WTC11 (cell line): ENCODE results near the gene TMEM158. TPM values are rescaled to one million over a fixed set of nuclear protein-coding genes. Genes with fewer than 3 reads are reported as not detected.

ENCODE experiments used
- ATAC-seq: fragments of 200-7000 bp; cut with Tn5 transposase; 2 replicates; pipeline ENCODE4 v1.10.0; 2021; ENCODE audit warnings: mild to moderate bottlenecking, moderate library complexity
- CTCF ChIA-PET: fragments of 300-600 bp; sonication (Branson Sonifier 250); formaldehyde crosslinking; loops from one replicate; lab custom pipeline; 2021; ENCODE audit warnings: antibody characterized with exemption; lab: Charles Lee
- POLR2A ChIA-PET: fragments of 350-600 bp; sonication (Branson Sonifier 250); formaldehyde crosslinking; loops from one replicate; lab custom pipeline; 2021; ENCODE audit warnings: antibody characterized with exemption; lab: Charles Lee
- DNase-seq: peaks from one replicate; pipeline ENCODE4 v3.0.0; 2021; ENCODE audit warnings: low spot score
- H3K27ac Mint-ChIP-seq: 2 replicates; pipeline ENCODE4 v1.8.0; 2021; ENCODE audit warnings: mixed read lengths
- H3K27me3 Mint-ChIP-seq: 2 replicates; pipeline ENCODE4 v1.8.0; 2021; ENCODE audit warnings: low read depth, mild to moderate bottlenecking, moderate library complexity, mixed read lengths
- H3K36me3 Mint-ChIP-seq: 2 replicates; pipeline ENCODE4 v1.8.0; 2021; ENCODE audit warnings: mixed read lengths
- H3K4me1 Mint-ChIP-seq: 2 replicates; pipeline ENCODE4 v1.8.0; 2022; ENCODE audit warnings: mixed read lengths
- H3K4me3 Mint-ChIP-seq: 2 replicates; pipeline ENCODE4 v1.8.0; 2021; ENCODE audit warnings: mild to moderate bottlenecking, moderate library complexity, mixed read lengths
- H3K9me3 Mint-ChIP-seq: 2 replicates; pipeline ENCODE4 v1.8.0; 2021; ENCODE audit warnings: mixed read lengths
- ETV6 ChIP-seq: sonication (generic); formaldehyde crosslinking; IDR thresholded peaks from 2 replicates; pipeline ENCODE4 v1.8.1; 2022; ENCODE audit warnings: mild to moderate bottlenecking, missing genetic modification reagents
- FOXK1 ChIP-seq: sonication (generic); formaldehyde crosslinking; IDR thresholded peaks from 2 replicates; pipeline ENCODE4 v1.8.0; 2022; ENCODE audit warnings: mild to moderate bottlenecking, moderate library complexity, missing genetic modification reagents
- GABPB1 ChIP-seq: sonication (generic); formaldehyde crosslinking; IDR thresholded peaks from 2 replicates; pipeline ENCODE4 v1.8.1; 2023; ENCODE audit warnings: mild to moderate bottlenecking, missing genetic modification reagents
- GRHL2 ChIP-seq: fragments of 250-450 bp; sonication (Bioruptor Pico); IDR thresholded peaks from 2 replicates; pipeline ENCODE4 v1.8.0; 2022; ENCODE audit warnings: mild to moderate bottlenecking, moderate library complexity; ENCODE audit not compliant: insufficient replicate concordance, severe bottlenecking
- GTF2I ChIP-seq: fragments of 250-450 bp; sonication (Bioruptor Pico); conservative IDR thresholded peaks from 2 replicates; pipeline ENCODE4 v1.4.0; 2021; ENCODE audit warnings: mild to moderate bottlenecking
- KAT7 ChIP-seq: sonication (generic); formaldehyde crosslinking; IDR thresholded peaks from 2 replicates; pipeline ENCODE4 v1.8.1; 2023; ENCODE audit warnings: missing genetic modification reagents, mild to moderate bottlenecking, borderline replicate concordance
- OVOL2 ChIP-seq: fragments of 250-450 bp; sonication (Bioruptor Pico); IDR thresholded peaks from 2 replicates; pipeline ENCODE4 v1.9.0; 2021; ENCODE audit warnings: mild to moderate bottlenecking, borderline replicate concordance
- RELA ChIP-seq: sonication (generic); formaldehyde crosslinking; IDR thresholded peaks from 2 replicates; pipeline ENCODE4 v1.8.1; 2022; ENCODE audit warnings: missing genetic modification reagents, mild to moderate bottlenecking, borderline replicate concordance
- ZNF232 ChIP-seq: sonication (generic); formaldehyde crosslinking; IDR thresholded peaks from 2 replicates; pipeline ENCODE4 v1.8.0; 2022; ENCODE audit warnings: mild to moderate bottlenecking, missing genetic modification reagents
- ZNF317 ChIP-seq: sonication (generic); formaldehyde crosslinking; IDR thresholded peaks from 2 replicates; pipeline ENCODE4 v1.8.1; 2023; ENCODE audit warnings: low read depth, mild to moderate bottlenecking, moderate library complexity, missing genetic modification reagents, borderline replicate concordance
- total RNA-seq: library from RNA; stranded (reverse); gene quantifications from 3 replicates; pipeline ENCODE4 v1.2.3, GENCODE V29; 2021
- TF ChIP-seq, protein P1 (sequence below): fragments of 250-450 bp; sonication (Bioruptor Pico); IDR thresholded peaks from 2 replicates; pipeline ENCODE4 v1.9.0; 2021; ENCODE audit warnings: mild to moderate bottlenecking, borderline replicate concordance
- TF ChIP-seq, protein P2 (sequence below): fragments of 250-450 bp; sonication (Bioruptor Pico); conservative IDR thresholded peaks from 2 replicates; pipeline ENCODE4 v1.9.0; 2021; ENCODE audit warnings: mild to moderate bottlenecking
- TF ChIP-seq, protein P3 (sequence below): sonication (generic); formaldehyde crosslinking; IDR thresholded peaks from 2 replicates; pipeline ENCODE4 v1.8.0; 2023; ENCODE audit warnings: mild to moderate bottlenecking, missing genetic modification reagents
- TF ChIP-seq, protein P4 (sequence below): fragments of 250-450 bp; sonication (Bioruptor Pico); IDR thresholded peaks from 2 replicates; pipeline ENCODE4 v1.9.0; 2021; ENCODE audit warnings: moderate library complexity, mild to moderate bottlenecking, inconsistent platforms, borderline replicate concordance
- TF ChIP-seq, protein P5 (sequence below): sonication (generic); formaldehyde crosslinking; IDR thresholded peaks from 2 replicates; pipeline ENCODE4 v1.8.0; 2022; ENCODE audit warnings: mild to moderate bottlenecking, missing genetic modification reagents
- TF ChIP-seq, protein P6 (sequence below): sonication (generic); formaldehyde crosslinking; IDR thresholded peaks from 2 replicates; pipeline ENCODE4 v1.8.1; 2023; ENCODE audit warnings: mild to moderate bottlenecking, missing genetic modification reagents, moderate library complexity
- TF ChIP-seq, protein P7 (sequence below): sonication (generic); formaldehyde crosslinking; conservative IDR thresholded peaks from 2 replicates; pipeline ENCODE4 v1.8.1; 2022; ENCODE audit warnings: mild to moderate bottlenecking, missing genetic modification reagents
- TF ChIP-seq, protein P8 (sequence below): sonication (generic); formaldehyde crosslinking; IDR thresholded peaks from 2 replicates; pipeline ENCODE4 v1.8.1; 2023; ENCODE audit warnings: mild to moderate bottlenecking, moderate library complexity, missing genetic modification reagents

Gene TMEM158
- total RNA-seq, 1 experiment from 2014 or later: 17.9 TPM

DNA sequence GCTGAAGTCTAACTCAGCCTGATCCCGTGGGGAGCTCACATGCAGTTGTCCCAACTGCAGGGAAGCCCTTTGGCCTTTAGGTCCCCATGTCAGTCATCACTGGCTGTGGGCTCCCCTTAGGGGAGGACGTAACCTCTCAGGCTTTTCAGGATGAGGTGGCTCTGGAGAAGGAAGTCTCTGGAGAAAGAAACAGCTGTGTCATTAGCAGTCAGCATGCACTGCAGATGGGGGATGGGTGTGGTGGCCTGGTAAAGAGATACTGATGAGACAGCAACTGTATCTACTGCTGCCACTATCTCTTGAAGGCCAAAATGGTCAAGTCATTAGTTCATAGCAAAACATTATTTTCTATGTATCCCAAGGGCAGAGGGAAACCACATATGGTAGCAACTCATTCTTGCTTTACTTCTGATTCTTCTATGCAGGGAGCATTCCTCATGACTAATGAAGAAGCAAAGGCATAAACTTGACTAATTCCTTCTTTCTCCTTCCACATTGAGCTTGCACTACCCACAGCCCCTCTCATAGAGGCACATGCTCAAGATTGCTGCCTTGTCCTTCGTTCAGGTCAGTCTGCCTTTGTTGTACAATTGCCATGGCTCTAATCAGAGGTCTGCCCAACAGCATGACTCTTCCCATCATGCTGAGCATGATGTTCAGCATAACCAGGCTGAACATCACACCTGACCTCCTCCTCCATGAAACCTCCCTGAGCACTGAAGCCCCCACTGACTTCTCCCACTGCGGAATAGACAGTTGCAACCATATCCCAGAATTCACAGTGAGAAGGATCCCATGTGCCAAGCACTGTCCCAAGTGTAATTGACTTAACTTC is 47.8 kb upstream of the TMEM158 start:
- Mint-ChIP-seq H3K36me3 (peaks cover 17% of the 10 kb centered on the region), H3K9me3 (peaks cover 28% of the 10 kb centered on the region), H3K4me1 (peaks cover 30% of the 10 kb centered on the region), H3K27ac (no peak overlapping the region), H3K4me3 (no peak overlapping the region), H3K27me3 (peaks cover 18% of the 10 kb centered on the region)
- no peak for TF ChIP-seq OVOL2 (CRISPR knock-in tag)
- TF ChIP-seq FOXK1 (CRISPR knock-in tag): no peak
- TF ChIP-seq, protein P1, sequence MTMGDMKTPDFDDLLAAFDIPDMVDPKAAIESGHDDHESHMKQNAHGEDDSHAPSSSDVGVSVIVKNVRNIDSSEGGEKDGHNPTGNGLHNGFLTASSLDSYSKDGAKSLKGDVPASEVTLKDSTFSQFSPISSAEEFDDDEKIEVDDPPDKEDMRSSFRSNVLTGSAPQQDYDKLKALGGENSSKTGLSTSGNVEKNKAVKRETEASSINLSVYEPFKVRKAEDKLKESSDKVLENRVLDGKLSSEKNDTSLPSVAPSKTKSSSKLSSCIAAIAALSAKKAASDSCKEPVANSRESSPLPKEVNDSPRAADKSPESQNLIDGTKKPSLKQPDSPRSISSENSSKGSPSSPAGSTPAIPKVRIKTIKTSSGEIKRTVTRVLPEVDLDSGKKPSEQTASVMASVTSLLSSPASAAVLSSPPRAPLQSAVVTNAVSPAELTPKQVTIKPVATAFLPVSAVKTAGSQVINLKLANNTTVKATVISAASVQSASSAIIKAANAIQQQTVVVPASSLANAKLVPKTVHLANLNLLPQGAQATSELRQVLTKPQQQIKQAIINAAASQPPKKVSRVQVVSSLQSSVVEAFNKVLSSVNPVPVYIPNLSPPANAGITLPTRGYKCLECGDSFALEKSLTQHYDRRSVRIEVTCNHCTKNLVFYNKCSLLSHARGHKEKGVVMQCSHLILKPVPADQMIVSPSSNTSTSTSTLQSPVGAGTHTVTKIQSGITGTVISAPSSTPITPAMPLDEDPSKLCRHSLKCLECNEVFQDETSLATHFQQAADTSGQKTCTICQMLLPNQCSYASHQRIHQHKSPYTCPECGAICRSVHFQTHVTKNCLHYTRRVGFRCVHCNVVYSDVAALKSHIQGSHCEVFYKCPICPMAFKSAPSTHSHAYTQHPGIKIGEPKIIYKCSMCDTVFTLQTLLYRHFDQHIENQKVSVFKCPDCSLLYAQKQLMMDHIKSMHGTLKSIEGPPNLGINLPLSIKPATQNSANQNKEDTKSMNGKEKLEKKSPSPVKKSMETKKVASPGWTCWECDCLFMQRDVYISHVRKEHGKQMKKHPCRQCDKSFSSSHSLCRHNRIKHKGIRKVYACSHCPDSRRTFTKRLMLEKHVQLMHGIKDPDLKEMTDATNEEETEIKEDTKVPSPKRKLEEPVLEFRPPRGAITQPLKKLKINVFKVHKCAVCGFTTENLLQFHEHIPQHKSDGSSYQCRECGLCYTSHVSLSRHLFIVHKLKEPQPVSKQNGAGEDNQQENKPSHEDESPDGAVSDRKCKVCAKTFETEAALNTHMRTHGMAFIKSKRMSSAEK (CRISPR knock-in tag): no peak
- TF ChIP-seq GTF2I (CRISPR knock-in tag): no peak
- no peak for DNase-seq
- ChIA-PET POLR2A (interaction anchor here (0.5 kb wide), 1 partner anchor 39 kb away, joined by 3 read pairs; no protein-coding TSS in a partner anchor), CTCF (interaction anchor here (0.5 to 1.4 kb wide), 4 partner anchors 47 to 234 kb away, joined by 3 to 4 read pairs (median 3); partner anchors contain the start of gene TMEM158)
- no peak for ATAC-seq

DNA sequence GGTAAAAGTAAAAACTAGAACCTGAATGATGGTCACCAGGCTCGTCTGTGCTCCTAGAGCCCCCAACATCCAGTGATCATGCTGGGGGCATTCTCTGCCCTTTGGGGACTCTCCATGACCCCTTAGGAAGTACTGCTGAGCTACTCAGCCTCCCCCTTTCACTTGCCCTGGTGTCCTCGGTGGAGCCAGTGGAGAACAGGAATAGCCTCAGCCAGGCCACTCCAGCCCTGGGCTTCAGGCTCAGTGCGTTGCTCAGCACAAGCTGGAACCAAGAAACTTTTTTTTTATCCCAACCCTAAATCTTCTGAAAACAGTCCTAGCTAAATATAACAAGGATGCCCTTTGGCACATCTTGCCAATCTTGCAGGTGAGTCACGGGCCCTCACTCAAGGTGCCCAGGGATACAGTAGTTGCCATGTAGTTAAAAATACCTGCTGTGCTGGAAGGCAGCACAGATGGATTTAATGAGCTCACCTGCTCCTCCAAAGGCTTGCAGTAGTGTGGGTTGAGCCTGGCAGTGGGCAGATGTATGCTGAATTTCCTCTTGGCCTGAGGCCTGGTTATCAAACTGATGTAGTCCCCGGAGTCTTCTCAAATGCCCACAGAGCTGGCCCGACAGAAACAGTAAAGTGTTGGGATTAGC is 46.9 kb upstream of the TMEM158 start:
- POLR2A ChIA-PET: no interaction called here
- no peak for DNase-seq
- no peak overlapping the region for H3K4me3 Mint-ChIP-seq
- peaks cover 34% of the 10 kb centered on the region for H3K4me1 Mint-ChIP-seq
- H3K27ac Mint-ChIP-seq: no peak overlapping the region
- CTCF ChIA-PET: interaction anchor here (1.0 to 1.4 kb wide), 3 partner anchors 47 to 235 kb away, joined by 3 to 4 read pairs (median 3); partner anchors contain the start of gene TMEM158
- peaks cover 20% of the 10 kb centered on the region for H3K9me3 Mint-ChIP-seq
- H3K27me3 Mint-ChIP-seq: peaks cover 18% of the 10 kb centered on the region
- no peak for ATAC-seq
- H3K36me3 Mint-ChIP-seq: peaks cover 16% of the 10 kb centered on the region
- TF ChIP-seq, protein P2, sequence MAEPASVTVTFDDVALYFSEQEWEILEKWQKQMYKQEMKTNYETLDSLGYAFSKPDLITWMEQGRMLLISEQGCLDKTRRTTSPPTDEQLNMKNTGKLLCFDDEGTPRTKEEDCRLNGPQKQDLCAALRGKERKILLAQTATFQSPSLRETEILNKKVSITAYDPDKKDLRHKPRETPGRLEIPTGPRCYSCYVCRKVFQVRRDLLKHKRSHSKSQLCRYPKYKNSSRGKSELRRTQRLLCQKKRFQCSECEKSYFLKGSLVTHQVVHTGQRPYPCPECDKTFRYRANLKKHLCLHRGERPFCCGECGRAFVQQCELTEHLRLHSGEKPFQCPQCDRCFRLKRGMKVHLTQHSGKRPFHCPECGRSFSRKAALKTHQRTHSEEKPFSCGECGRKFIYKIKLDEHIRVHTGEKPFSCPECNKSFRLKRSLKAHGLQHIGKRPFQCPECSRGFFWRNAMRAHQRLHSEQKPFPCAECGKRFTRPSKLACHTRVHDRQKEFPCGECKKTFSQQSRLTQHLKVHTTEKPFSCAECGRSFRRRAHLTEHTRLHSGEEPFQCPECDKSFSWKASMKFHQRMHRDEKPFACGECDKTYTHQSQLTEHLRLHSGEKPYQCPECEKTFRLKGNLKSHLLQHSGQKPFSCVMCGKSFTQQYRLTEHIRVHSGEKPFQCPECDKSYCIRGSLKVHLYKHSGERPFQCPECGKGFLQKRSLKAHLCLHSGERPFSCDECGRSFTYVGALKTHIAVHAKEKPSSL (CRISPR knock-in tag): no peak
- TF ChIP-seq GRHL2 (CRISPR knock-in tag) (no peak), KAT7 (no peak), OVOL2 (CRISPR knock-in tag) (no peak), ZNF232 (CRISPR knock-in tag) (no peak), ETV6 (no peak), ZNF317 (CRISPR knock-in tag) (no peak), RELA (CRISPR knock-in tag) (no peak), GABPB1 (no peak)
- TF ChIP-seq, protein P3, sequence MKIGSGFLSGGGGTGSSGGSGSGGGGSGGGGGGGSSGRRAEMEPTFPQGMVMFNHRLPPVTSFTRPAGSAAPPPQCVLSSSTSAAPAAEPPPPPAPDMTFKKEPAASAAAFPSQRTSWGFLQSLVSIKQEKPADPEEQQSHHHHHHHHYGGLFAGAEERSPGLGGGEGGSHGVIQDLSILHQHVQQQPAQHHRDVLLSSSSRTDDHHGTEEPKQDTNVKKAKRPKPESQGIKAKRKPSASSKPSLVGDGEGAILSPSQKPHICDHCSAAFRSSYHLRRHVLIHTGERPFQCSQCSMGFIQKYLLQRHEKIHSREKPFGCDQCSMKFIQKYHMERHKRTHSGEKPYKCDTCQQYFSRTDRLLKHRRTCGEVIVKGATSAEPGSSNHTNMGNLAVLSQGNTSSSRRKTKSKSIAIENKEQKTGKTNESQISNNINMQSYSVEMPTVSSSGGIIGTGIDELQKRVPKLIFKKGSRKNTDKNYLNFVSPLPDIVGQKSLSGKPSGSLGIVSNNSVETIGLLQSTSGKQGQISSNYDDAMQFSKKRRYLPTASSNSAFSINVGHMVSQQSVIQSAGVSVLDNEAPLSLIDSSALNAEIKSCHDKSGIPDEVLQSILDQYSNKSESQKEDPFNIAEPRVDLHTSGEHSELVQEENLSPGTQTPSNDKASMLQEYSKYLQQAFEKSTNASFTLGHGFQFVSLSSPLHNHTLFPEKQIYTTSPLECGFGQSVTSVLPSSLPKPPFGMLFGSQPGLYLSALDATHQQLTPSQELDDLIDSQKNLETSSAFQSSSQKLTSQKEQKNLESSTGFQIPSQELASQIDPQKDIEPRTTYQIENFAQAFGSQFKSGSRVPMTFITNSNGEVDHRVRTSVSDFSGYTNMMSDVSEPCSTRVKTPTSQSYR (CRISPR knock-in tag): no peak
- TF ChIP-seq, protein P4, sequence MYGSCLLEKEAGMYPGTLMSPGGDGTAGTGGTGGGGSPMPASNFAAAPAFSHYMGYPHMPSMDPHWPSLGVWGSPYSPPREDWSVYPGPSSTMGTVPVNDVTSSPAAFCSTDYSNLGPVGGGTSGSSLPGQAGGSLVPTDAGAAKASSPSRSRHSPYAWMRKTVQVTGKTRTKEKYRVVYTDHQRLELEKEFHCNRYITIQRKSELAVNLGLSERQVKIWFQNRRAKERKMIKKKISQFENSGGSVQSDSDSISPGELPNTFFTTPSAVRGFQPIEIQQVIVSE (CRISPR knock-in tag): no peak
- TF ChIP-seq, protein P5, sequence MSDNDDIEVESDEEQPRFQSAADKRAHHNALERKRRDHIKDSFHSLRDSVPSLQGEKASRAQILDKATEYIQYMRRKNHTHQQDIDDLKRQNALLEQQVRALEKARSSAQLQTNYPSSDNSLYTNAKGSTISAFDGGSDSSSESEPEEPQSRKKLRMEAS (CRISPR knock-in tag): no peak
- TF ChIP-seq, protein P6, sequence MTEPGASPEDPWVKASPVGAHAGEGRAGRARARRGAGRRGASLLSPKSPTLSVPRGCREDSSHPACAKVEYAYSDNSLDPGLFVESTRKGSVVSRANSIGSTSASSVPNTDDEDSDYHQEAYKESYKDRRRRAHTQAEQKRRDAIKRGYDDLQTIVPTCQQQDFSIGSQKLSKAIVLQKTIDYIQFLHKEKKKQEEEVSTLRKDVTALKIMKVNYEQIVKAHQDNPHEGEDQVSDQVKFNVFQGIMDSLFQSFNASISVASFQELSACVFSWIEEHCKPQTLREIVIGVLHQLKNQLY (CRISPR knock-in tag): no peak
- TF ChIP-seq, protein P7, sequence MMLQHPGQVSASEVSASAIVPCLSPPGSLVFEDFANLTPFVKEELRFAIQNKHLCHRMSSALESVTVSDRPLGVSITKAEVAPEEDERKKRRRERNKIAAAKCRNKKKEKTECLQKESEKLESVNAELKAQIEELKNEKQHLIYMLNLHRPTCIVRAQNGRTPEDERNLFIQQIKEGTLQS (CRISPR knock-in tag): no peak
- TF ChIP-seq, protein P8, sequence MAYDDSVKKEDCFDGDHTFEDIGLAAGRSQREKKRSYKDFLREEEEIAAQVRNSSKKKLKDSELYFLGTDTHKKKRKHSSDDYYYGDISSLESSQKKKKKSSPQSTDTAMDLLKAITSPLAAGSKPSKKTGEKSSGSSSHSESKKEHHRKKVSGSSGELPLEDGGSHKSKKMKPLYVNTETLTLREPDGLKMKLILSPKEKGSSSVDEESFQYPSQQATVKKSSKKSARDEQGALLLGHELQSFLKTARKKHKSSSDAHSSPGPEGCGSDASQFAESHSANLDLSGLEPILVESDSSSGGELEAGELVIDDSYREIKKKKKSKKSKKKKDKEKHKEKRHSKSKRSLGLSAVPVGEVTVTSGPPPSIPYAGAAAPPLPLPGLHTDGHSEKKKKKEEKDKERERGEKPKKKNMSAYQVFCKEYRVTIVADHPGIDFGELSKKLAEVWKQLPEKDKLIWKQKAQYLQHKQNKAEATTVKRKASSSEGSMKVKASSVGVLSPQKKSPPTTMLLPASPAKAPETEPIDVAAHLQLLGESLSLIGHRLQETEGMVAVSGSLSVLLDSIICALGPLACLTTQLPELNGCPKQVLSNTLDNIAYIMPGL: no peak
